ENCODE results near the gene NMT2. TPM values are rescaled to one million over a fixed set of nuclear protein-coding genes. Genes with fewer than 3 reads are reported as not detected.

The NMT2 gene
- total RNA-seq, 1 experiment from 2014 or later, result 14.4 TPM

DNA sequence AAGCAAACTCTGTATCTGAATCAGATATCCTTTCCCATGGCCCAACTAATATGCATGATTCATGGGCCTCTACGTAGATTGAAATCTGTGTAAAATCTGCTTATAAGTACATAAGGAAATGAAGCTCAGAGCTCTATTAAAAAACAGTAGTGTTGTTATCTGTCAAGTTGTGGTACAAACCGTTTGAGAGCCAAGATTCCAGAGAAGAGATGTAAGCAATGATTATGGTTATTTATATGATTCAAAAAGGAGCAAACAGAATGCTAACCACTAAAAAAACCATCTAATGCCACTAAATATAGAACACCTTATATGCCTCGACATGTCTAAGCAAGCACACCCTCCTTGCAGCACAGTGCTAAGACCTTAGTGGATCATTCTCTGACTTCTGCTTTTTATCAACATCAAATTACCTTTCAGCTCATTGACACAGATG lies 44.7 kb downstream of the NMT2 start:
- H2AFZ ChIP-seq (ENCODE audit: low read length), result no peak overlapping the region
- H3K27me3 ChIP-seq (ENCODE audit: low read length), result no peaks in the 10 kb centered on the region
- H3F3A ChIP-seq (ENCODE audit: low read length, unreplicated experiment), result no peaks in the 10 kb centered on the region
- peak overlapping the region; percentile 74 for H3K9ac ChIP-seq (ENCODE audit: low read length)
- peak overlapping the region; percentile 43 for H3K4me2 ChIP-seq (ENCODE audit: low read length)
- no peaks in the 10 kb centered on the region for H3K9me3 ChIP-seq (ENCODE audit: low read length)
- peaks cover 43% of the 10 kb centered on the region for H3K4me1 ChIP-seq (ENCODE audit: insufficient read depth, low read length)
- peak overlapping the region; percentile 98 for H3K27ac ChIP-seq (ENCODE audit: low read length)
- peak; percentile 78 for ATAC-seq
- TF ChIP-seq EZH2 (IDR thresholded peaks at IDR 0.05; ENCODE audit: low read length, unreplicated experiment), result no peak
- TF ChIP-seq EZH2phosphoT487 (IDR thresholded peaks at IDR 0.05; ENCODE audit: borderline replicate concordance, low read length), result no peak
- TF ChIP-seq CTCF (conservative IDR thresholded peaks at IDR 0.05; ENCODE audit: low read depth, low read length), result no peak
- intact Hi-C loops (cut with micrococcal nuclease), result loop anchor here (5.0 kb wide), 3 partner anchors 44 to 249 kb away; partner anchors contain the start of genes FAM171A1 and NMT2
- peak; percentile 81 for DNase-seq
- H3K79me2 ChIP-seq (ENCODE audit: low read length), result no peaks in the 10 kb centered on the region
- H4K20me1 ChIP-seq (ENCODE audit: low read length), result no peaks in the 10 kb centered on the region
- H3K36me3 ChIP-seq (ENCODE audit: low read depth, low read length), result peaks cover 8% of the 10 kb centered on the region
- no peaks in the 10 kb centered on the region for H3K9me2 ChIP-seq (replicated peaks; ENCODE audit: low read length)
- CTCF ChIA-PET, result interaction anchor here (0.5 to 1.0 kb wide), 2 partner anchors 25 to 44 kb away, joined by 3 to 10 read pairs; no protein-coding TSS in a partner anchor
- no peak overlapping the region for H3K4me3 ChIP-seq (ENCODE audit: low read length)
- no TSS peak for BruUV-seq (replicated peaks)
- POLR2A ChIA-PET (ENCODE audit: unreplicated experiment), result no interaction called here

- DNase-seq, result no peak
- no peaks in the 10 kb centered on the region for H3K79me2 ChIP-seq (ENCODE audit: low read length)
- CTCF ChIA-PET, result interaction anchor here (0.8 kb wide), 1 partner anchor 17 kb away, joined by 4 read pairs; no protein-coding TSS in a partner anchor
- BruUV-seq (replicated peaks), result TSS peak; percentile 30
- H3K9me2 ChIP-seq (replicated peaks; ENCODE audit: low read length), result no peaks in the 10 kb centered on the region
- H3F3A ChIP-seq (ENCODE audit: low read length, unreplicated experiment), result no peaks in the 10 kb centered on the region
- H3K4me1 ChIP-seq (ENCODE audit: insufficient read depth, low read length), result peaks cover 43% of the 10 kb centered on the region
- intact Hi-C loops (cut with micrococcal nuclease), result loop anchor here (5.0 kb wide), 3 partner anchors 45 to 250 kb away; partner anchors contain the start of genes FAM171A1 and NMT2
- H3K27me3 ChIP-seq (ENCODE audit: low read length), result no peaks in the 10 kb centered on the region
- H3K27ac ChIP-seq (ENCODE audit: low read length), result peak overlapping the region; percentile 98
- peak overlapping the region; percentile 41; the same call in 1 of the 2 replicates for H3K4me2 ChIP-seq (ENCODE audit: low read length)
- POLR2A ChIA-PET (ENCODE audit: unreplicated experiment), result no interaction called here
- H2AFZ ChIP-seq (ENCODE audit: low read length), result no peak overlapping the region
- H3K9me3 ChIP-seq (ENCODE audit: low read length), result no peaks in the 10 kb centered on the region
- TF ChIP-seq CTCF (conservative IDR thresholded peaks at IDR 0.05; ENCODE audit: low read depth, low read length) (no peak), EZH2phosphoT487 (IDR thresholded peaks at IDR 0.05; ENCODE audit: borderline replicate concordance, low read length) (no peak), EZH2 (IDR thresholded peaks at IDR 0.05; ENCODE audit: low read length, unreplicated experiment) (no peak)
- H3K4me3 ChIP-seq (ENCODE audit: low read length), result no peak overlapping the region
- ATAC-seq, result no peak
- H3K9ac ChIP-seq (ENCODE audit: low read length), result peak overlapping the region; percentile 74
- no peaks in the 10 kb centered on the region for H4K20me1 ChIP-seq (ENCODE audit: low read length)
- H3K36me3 ChIP-seq (ENCODE audit: low read depth, low read length), result peaks cover 11% of the 10 kb centered on the region
Measured at GRCh38 chr10:15122477-15123030, 45.9 kb downstream of the NMT2 start.

DNA sequence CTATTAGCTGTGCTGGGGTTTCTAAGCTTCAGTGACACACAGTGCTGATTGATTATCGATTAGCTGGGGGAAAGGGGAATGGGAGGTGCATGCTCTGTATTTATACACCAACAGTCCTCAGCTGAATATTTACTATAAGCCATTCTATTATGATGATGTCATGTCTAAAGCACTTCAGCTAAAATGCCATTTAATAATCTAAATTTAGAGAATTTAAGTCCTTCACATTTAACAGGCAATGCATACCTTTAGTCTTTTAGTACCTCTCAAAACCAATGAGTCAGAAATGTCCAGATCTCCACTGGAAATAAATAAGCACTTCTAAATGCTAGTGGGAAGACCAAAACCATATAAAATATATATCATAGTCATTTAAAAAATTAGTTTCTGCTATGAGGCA lies 46.8 kb downstream of the NMT2 start:
- Histone ChIP-seq H3K27me3 (ENCODE audit: low read length) (no peaks in the 10 kb centered on the region), H3K9me2 (replicated peaks; ENCODE audit: low read length) (no peaks in the 10 kb centered on the region), H3K27ac (ENCODE audit: low read length) (peak overlapping the region; percentile 98), H3K4me3 (ENCODE audit: low read length) (no peak overlapping the region), H3K4me2 (ENCODE audit: low read length) (no peak overlapping the region), H4K20me1 (ENCODE audit: low read length) (no peaks in the 10 kb centered on the region), H3K36me3 (ENCODE audit: low read depth, low read length) (peaks cover 11% of the 10 kb centered on the region), H3K79me2 (ENCODE audit: low read length) (no peaks in the 10 kb centered on the region), H3K4me1 (ENCODE audit: insufficient read depth, low read length) (peaks cover 43% of the 10 kb centered on the region), H3K9me3 (ENCODE audit: low read length) (no peaks in the 10 kb centered on the region), H3K9ac (ENCODE audit: low read length) (no peak overlapping the region), H2AFZ (ENCODE audit: low read length) (no peak overlapping the region), H3F3A (ENCODE audit: low read length, unreplicated experiment) (no peaks in the 10 kb centered on the region)
- ChIA-PET CTCF (no interaction called here), POLR2A (ENCODE audit: unreplicated experiment) (no interaction called here)
- DNase-seq (peak; percentile 19), ATAC-seq (no peak)
- TF ChIP-seq CTCF (conservative IDR thresholded peaks at IDR 0.05; ENCODE audit: low read depth, low read length) (no peak), EZH2phosphoT487 (IDR thresholded peaks at IDR 0.05; ENCODE audit: borderline replicate concordance, low read length) (no peak), EZH2 (IDR thresholded peaks at IDR 0.05; ENCODE audit: low read length, unreplicated experiment) (no peak)
- no TSS peak for BruUV-seq (replicated peaks)
- intact Hi-C loops (cut with micrococcal nuclease), result loop anchor here (5.0 kb wide), 3 partner anchors 46 to 251 kb away; partner anchors contain the start of genes FAM171A1 and NMT2

Measured in PC-3 (cell line).